Caco-2 (cell line): Measurements from ENCODE around the gene FOS. TPM values are rescaled to one million over a fixed set of nuclear protein-coding genes. Genes with fewer than 3 reads are reported as not detected.
"Not testable (repeated sequence)": the region's sequence is repeated elsewhere in the genome, so short reads cannot be mapped to it uniquely, and the experiment has no call there.

Source experiments
- BruUV-seq: library from RNA; stranded (reverse); fragments of 400-500 nt; replicated peaks from 2 replicates; lab custom pipeline; 2021; lab: Mats Ljungman, UMichigan
- CTCF ChIA-PET: fragments of 300-600 bp; sonication (Branson Sonifier 250); formaldehyde crosslinking; loops from one replicate; lab custom pipeline; 2022; ENCODE audit warnings: antibody characterized with exemption; lab: Charles Lee
- POLR2A ChIA-PET: fragments of 300-600 bp; sonication (Branson Sonifier 250); formaldehyde crosslinking; loops from one replicate; lab custom pipeline; 2022; ENCODE audit warnings: antibody characterized with exemption; lab: Charles Lee
- DNase-seq, 2 experiments: peaks; one replicate each; pipeline versions ENCODE4 v3.0.0 to v3.0.0-alpha.2; 2020 to 2022
- H3K27me3 ChIP-seq: replicated peaks from 2 replicates; pipeline ENCODE4 v1.6.0; 2011; ENCODE audit warnings: low read length; ENCODE audit not compliant: control insufficient read depth, insufficient read depth
- H3K36me3 ChIP-seq: 2 replicates; pipeline ENCODE4 v1.5.1; 2011; ENCODE audit warnings: low read length; ENCODE audit not compliant: control insufficient read depth, insufficient read depth
- H3K4me1 ChIP-seq: fragments of 250-450 bp; sonication (Bioruptor Pico); 2 replicates; pipeline ENCODE4 v1.5.1; 2020; ENCODE audit warnings: mild to moderate bottlenecking
- H3K4me3 ChIP-seq: 2 replicates; pipeline ENCODE4 v1.5.1; 2011; ENCODE audit warnings: low read depth, mild to moderate bottlenecking, control low read depth, low read length
- H3K9me3 ChIP-seq: fragments of 250-450 bp; sonication (Bioruptor Pico); 2 replicates; pipeline ENCODE4 v1.5.1; 2020; ENCODE audit warnings: mild to moderate bottlenecking, moderate library complexity
- H3K27ac Mint-ChIP-seq: one replicate; pipeline ENCODE4 v1.8.0; 2022; ENCODE audit warnings: mixed read lengths; ENCODE audit not compliant: unreplicated experiment
- H3K27me3 Mint-ChIP-seq: one replicate; pipeline ENCODE4 v1.8.0; 2022; ENCODE audit warnings: mixed read lengths; ENCODE audit not compliant: insufficient read depth, unreplicated experiment
- H3K36me3 Mint-ChIP-seq: one replicate; pipeline ENCODE4 v1.8.0; 2022; ENCODE audit warnings: mild to moderate bottlenecking, mixed read lengths; ENCODE audit not compliant: insufficient read depth, unreplicated experiment
- H3K4me1 Mint-ChIP-seq: one replicate; pipeline ENCODE4 v1.8.0; 2022; ENCODE audit warnings: low read depth, mixed read lengths; ENCODE audit not compliant: unreplicated experiment
- H3K4me3 Mint-ChIP-seq: one replicate; pipeline ENCODE4 v1.8.0; 2022; ENCODE audit warnings: mild to moderate bottlenecking, moderate library complexity, mixed read lengths; ENCODE audit not compliant: unreplicated experiment
- H3K9me3 Mint-ChIP-seq: one replicate; pipeline ENCODE4 v1.8.0; 2022; ENCODE audit warnings: mixed read lengths; ENCODE audit not compliant: unreplicated experiment
- CTCF ChIP-seq, 2 experiments: fragments of 200-600 bp in 1 of 2; IDR thresholded peaks; 1 replicate in 1 of 2; 2 replicates in 1 of 2; pipeline versions ENCODE4 v1.5.1 to v1.8.0; 2011 to 2022; ENCODE audit warnings: antibody characterized with exemption in 1 of 2, control low read depth in 1 of 2, inconsistent platforms in 1 of 2, low read depth in 1 of 2, low read length in 1 of 2, mild to moderate bottlenecking in 1 of 2, moderate library complexity in 1 of 2; ENCODE audit not compliant: insufficient read depth in 1 of 2, severe bottlenecking in 1 of 2, unreplicated experiment in 1 of 2
- intact Hi-C: fragments of 100-400 bp; cut with micrococcal nuclease; formaldehyde crosslinking; loops from one replicate; pipeline ENCODE4 v1.10.0; 2022; ENCODE audit not compliant: unreplicated experiment
- total RNA-seq: library from RNA; stranded (reverse); gene quantifications from 2 replicates; pipeline ENCODE4 v1.2.3, GENCODE V29; 2022

The FOS gene
- total RNA-seq, 1 experiment from 2014 or later: 73.7 TPM

DNA sequence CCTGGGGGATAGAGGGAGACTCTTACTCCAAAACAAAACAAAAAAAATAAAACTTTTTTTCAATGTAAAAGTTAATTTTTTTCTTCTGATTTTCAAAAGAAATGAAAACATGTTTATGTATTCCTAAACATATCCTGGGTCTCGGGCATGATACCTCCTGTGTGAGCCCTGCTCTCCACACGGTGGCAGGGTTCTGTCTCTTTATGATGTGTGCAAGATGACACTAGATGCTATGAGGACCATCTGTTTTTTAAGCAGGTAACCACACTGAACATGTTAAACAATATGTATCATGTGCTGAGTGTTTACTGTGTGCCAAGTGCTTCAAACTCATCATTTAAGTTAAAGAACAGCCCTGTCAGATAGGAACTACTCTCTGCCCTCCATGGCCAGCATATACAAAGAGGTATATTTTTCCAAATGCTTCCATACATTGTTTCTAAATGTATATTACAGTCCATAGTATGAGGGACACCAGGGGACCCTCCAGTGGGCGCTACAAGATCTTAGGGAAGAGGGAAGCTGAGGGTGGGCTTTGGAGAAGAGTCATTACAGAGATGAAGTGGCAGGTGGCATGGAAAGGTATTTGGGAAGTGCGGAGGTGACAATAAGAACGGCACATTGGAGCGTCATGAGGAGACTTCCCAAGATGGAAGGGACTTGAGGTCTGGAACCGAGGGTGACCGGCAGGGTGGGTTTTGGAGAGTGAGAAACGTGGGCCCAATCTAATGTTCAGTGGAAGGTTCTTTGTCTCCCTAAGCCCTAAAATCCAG, 28.5 kb downstream of the FOS start:
- no peaks in the 10 kb centered on the region for H3K9me3 ChIP-seq
- intact Hi-C loops: loop anchor here (1.0 kb wide), 4 partner anchors 120 to 254 kb away; no protein-coding TSS in a partner anchor
- no peak overlapping the region for H3K4me3 ChIP-seq
- no peaks in the 10 kb centered on the region; the same call in 1 of the 2 replicates for H3K36me3 ChIP-seq
- Mint-ChIP-seq H3K27ac (no peak overlapping the region), H3K4me3 (no peak overlapping the region), H3K27me3 (no peaks in the 10 kb centered on the region), H3K4me1 (peaks cover 12% of the 10 kb centered on the region), H3K9me3 (no peaks in the 10 kb centered on the region), H3K36me3 (peaks cover 6% of the 10 kb centered on the region)
- DNase-seq: peak; percentile 57 to 66
- H3K27me3 ChIP-seq: no peaks in the 10 kb centered on the region
- TF ChIP-seq CTCF (IDR thresholded peaks at IDR 0.05; ENCODE audit: insufficient read depth in 1 of 2, low read depth in 1 of 2, low read length in 1 of 2, severe bottlenecking in 1 of 2, unreplicated experiment in 1 of 2): peak; percentile 36 to 75
- ChIA-PET CTCF (interaction anchor here (0.6 to 1.3 kb wide), 6 partner anchors 12 to 630 kb away, joined by 3 to 18 read pairs (median 6); no protein-coding TSS in a partner anchor), POLR2A (no interaction called here)
- no TSS peak for BruUV-seq
- H3K4me1 ChIP-seq: peaks cover 6% of the 10 kb centered on the region

- H3K9me3 Mint-ChIP-seq: no peaks in the 10 kb centered on the region
- BruUV-seq: no TSS peak
- no peaks in the 10 kb centered on the region for H3K27me3 Mint-ChIP-seq
- CTCF ChIA-PET: interaction anchor here (0.5 to 1.3 kb wide), 10 partner anchors 13 to 631 kb away, joined by 3 to 18 read pairs (median 4); no protein-coding TSS in a partner anchor
- H3K4me3 Mint-ChIP-seq: no peak overlapping the region
- no peaks in the 10 kb centered on the region for H3K27me3 ChIP-seq
- peaks cover 6% of the 10 kb centered on the region for H3K36me3 Mint-ChIP-seq
- H3K36me3 ChIP-seq: no peaks in the 10 kb centered on the region; the same call in 1 of the 2 replicates
- peak; percentile 79 to 93 for TF ChIP-seq CTCF (IDR thresholded peaks at IDR 0.05; ENCODE audit: insufficient read depth in 1 of 2, low read depth in 1 of 2, low read length in 1 of 2, severe bottlenecking in 1 of 2, unreplicated experiment in 1 of 2)
- H3K4me1 ChIP-seq: peaks cover 3% of the 10 kb centered on the region; the same call in 1 of the 2 replicates
- H3K9me3 ChIP-seq: no peaks in the 10 kb centered on the region
- peak; percentile 83 to 89 for DNase-seq
- peaks cover 12% of the 10 kb centered on the region for H3K4me1 Mint-ChIP-seq
- H3K27ac Mint-ChIP-seq: no peak overlapping the region
- POLR2A ChIA-PET: interaction anchor here (0.5 kb wide), 1 partner anchor 120 kb away, joined by 3 read pairs; the partner anchor contains the start of gene JDP2
- intact Hi-C loops: loop anchor here (1.0 kb wide), 4 partner anchors 119 to 253 kb away; no protein-coding TSS in a partner anchor
- H3K4me3 ChIP-seq: no peak overlapping the region
Measured at GRCh38 chr14:75307700-75308379, 29.2 kb downstream of the FOS start.

GRCh38 chr14:75308991-75309390, 30.4 kb downstream of the FOS start:
- intact Hi-C loops: not testable (repeated sequence)

DNA sequence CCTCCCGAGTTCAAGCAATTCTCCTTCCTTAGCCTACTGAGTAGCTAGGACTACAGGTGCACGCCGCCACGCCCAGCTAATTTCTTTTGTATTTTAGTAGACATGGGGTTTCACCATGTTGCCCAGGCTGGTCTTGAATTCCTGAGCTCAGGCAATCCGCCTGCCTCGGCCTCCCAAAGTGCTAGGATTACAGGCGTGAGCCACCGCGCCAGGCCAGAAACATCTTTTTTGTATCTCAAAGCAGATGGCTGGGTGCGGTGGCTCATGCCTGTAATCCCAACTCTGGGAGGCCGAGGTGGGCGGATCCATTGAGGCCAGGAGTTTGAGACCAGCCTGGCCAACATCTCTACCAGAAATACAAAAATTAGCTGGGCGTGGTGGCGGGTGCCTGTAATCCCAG, 30.9 kb downstream of the FOS start:
- H3K4me1 Mint-ChIP-seq, H3K4me1 ChIP-seq, H3K27me3 ChIP-seq, H3K9me3 ChIP-seq, H3K4me3 ChIP-seq, intact Hi-C loops, H3K27ac Mint-ChIP-seq, POLR2A ChIA-PET, DNase-seq, BruUV-seq, H3K36me3 ChIP-seq, H3K9me3 Mint-ChIP-seq, H3K36me3 Mint-ChIP-seq, H3K4me3 Mint-ChIP-seq, H3K27me3 Mint-ChIP-seq: not testable (repeated sequence)
- CTCF ChIA-PET: interaction anchor here (1.1 to 2.6 kb wide), 2 partner anchors 179 to 251 kb away, joined by 4 to 8 read pairs; no protein-coding TSS in a partner anchor

More at GRCh38 chr14:75308991-75309390, 30.4 kb downstream of the FOS start:
- ChIA-PET CTCF (interaction anchor here (1.0 to 2.6 kb wide), 4 partner anchors 82 to 252 kb away, joined by 4 to 8 read pairs (median 4); no protein-coding TSS in a partner anchor), POLR2A (interaction anchor here (0.6 kb wide), 1 partner anchor 146 kb away, joined by 4 read pairs; no protein-coding TSS in a partner anchor)
- not testable (repeated sequence) for H3K27ac Mint-ChIP-seq, H3K27me3 ChIP-seq, H3K27me3 Mint-ChIP-seq, H3K36me3 Mint-ChIP-seq, H3K4me3 Mint-ChIP-seq, H3K4me1 ChIP-seq, DNase-seq, BruUV-seq, H3K9me3 Mint-ChIP-seq, H3K4me3 ChIP-seq, H3K36me3 ChIP-seq, H3K9me3 ChIP-seq, H3K4me1 Mint-ChIP-seq
